ENCODE data around the gene RABAC1. TPM values are rescaled to one million over a fixed set of nuclear protein-coding genes. Genes with fewer than 3 reads are reported as not detected.
A peak's percentile ranks its signal among the peaks of the same experiment; 100 is the strongest.
"Not testable (repeated sequence)": the region's sequence is repeated elsewhere in the genome, so short reads cannot be mapped to it uniquely, and the experiment has no call there.

Gene RABAC1
- total RNA-seq, 1 experiment from 2014 or later, result 167 TPM

DNA sequence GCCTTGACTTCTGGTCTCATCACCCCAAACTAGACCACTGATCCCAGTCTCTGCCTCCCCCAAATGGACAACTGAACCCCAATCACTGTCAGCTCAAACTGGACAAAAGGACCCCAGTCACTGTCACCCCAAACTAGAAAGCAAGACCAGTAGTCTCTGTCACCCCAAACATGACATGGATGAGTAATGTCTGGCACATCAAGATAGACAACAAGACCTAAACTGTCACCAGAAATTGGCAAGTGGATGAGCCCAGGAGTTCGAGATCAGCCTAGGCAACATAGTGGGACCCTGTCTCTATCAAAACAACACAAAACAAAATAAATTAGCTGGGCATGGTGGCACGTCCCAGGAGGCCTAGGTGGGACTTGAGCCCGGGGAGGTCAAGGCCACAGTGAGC is 12.0 kb downstream of the RABAC1 start:
- DNase-seq (ENCODE audit: low spot score), result no peak

DNA sequence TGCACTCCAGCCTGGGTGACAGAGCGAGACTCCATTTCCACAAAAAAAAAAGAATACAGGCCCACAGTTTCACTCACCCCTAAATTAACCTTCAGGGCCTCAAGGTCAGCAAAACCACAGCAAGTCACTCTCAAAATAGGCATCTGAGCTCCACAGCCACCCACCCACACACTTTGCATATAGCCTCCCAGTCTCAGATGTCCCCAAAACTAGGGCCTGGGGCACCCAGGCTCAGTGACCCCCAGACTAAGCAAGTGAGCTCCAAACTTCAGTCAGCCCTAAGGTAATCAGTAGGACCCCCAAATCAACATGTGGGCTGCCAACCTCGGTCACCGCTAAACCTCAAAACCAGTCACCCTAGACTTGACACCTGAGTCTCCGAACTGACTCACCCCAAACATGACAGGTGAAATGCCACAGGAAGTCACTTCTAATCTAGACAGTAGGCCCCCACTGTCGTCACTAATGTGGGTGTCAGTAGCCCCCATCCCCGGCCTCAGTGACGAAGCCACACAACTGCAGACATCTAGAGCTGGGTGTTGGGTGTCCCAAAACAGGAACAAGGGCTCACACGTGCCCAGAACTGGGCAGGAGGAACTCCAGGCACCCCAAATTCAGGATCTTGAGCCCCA is 13.9 kb downstream of the RABAC1 start:
- DNase-seq (ENCODE audit: low spot score), result no peak

DNA sequence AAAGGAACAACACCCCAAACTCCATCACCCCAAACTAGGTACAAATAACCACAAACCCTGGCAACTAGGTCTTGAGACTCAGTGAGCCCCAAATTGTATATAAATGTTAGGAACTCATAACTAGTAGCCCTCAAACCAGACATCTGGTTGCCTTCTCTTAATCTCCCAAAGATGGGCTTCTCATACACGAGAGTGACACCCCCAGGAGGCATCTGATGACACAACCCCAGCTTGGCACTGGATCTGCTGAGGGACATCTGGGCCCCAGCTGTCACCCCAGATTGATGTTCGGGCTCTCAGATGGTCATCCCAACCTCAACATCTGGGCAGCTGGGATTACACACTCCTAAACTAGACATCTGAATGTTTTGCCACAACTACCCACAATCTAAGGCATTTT is 14.8 kb downstream of the RABAC1 start:
- no peak for DNase-seq (ENCODE audit: low spot score)

- DNase-seq (ENCODE audit: low spot score), result no peak
These were observed 17.5 kb downstream of the RABAC1 start for GRCh38 chr19:41941410-41942202.

- DNase-seq (ENCODE audit: low spot score), result no peak
These were observed 18.3 kb downstream of the RABAC1 start for GRCh38 chr19:41940731-41941409.

DNA sequence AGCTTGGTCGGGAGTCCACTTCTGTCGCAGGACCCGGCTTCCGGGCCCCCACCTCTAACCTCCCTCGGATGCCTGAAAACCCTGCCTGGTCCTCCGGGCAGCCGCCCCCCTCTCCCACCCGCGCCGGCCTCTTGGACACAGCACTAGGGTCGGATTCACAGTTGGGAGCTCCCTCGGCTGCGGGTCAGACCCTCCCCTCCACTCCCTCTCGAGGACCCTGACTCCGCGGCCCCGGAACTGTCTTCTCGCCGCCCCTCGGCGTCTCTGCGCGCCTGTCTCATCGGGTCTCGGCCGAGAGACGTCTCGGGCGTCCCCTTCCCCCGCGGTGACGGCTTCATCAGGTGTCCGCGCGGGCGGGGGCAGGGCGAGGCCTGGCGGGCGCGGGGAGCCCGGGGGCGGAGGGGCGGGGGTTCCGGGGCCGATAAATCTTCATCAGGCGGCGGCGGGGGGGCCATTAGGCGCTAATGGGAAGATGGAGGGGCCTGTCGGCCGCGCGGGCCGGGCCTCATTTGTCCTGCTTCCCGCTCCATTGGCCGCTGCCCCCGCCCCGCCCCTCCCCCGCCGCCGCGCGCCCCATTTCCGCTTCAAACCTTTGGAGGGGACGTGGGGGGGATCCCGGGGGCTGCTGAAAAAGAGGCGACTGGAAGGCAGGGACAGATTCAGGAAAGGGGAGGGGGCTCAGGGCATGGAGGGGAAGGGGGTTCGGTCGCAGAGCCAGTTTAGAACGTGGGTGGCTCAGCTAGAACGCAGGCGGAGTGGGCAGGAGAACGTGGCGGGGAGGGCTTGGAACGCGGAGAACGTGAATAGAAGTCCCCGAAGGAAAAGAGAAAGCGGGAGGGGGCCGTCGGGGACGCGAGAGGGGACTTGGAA is 19.0 kb downstream of the RABAC1 start:
- no peak for DNase-seq (ENCODE audit: low spot score)

GRCh38 chr19:41939209-41939608 is 19.9 kb downstream of the RABAC1 start:
- not testable (repeated sequence) for DNase-seq (ENCODE audit: low spot score)

- no peak for DNase-seq (ENCODE audit: low spot score)
These were observed 21.3 kb downstream of the RABAC1 start for GRCh38 chr19:41937525-41938468.

- no peak for DNase-seq (ENCODE audit: low spot score)
These were observed 22.2 kb downstream of the RABAC1 start for GRCh38 chr19:41936961-41937360.

GRCh38 chr19:41936416-41936850 is 22.7 kb downstream of the RABAC1 start:
- DNase-seq (ENCODE audit: low spot score), result no peak

GRCh38 chr19:41935760-41936415 is 23.2 kb downstream of the RABAC1 start:
- DNase-seq (ENCODE audit: low spot score), result no peak

GRCh38 chr19:41934849-41935374 is 24.2 kb downstream of the RABAC1 start:
- peak; percentile 32 for DNase-seq (ENCODE audit: low spot score)

DNA sequence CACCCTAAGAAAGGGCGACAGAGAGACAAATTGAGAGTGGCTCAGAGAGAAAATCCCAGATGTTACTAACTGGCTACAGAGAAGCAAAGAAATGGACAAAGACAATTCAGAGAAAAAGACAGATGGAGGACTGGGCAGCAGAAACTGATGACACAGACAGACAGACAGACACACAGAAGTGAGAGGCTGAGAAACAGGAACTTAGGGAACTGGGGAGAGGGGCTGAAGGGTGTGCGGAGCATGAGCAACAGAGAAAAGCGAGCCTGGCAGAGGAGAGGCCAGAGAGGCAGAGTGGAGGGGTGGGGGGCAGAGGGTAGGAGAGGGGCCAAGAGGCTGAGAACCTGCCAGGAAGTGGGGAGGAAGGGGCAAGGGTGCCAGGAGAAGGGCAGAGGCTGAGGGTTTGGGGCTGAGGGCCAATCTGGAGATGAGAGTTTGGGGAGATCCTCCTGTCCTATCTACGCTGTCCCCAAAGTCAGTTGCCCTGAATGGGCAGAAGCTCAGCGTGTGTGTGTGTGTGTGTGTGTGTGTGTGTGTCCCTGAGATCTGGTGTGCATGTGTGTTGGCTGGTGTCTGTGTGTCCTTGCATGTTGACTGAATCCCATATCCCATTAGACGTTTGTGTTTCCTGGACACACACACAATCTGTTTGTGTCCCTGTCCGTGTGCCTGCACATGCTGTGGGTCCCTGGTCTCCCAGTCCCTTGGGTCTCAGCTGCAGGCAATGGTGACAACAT is 25.3 kb downstream of the RABAC1 start:
- DNase-seq (ENCODE audit: low spot score), result no peak

DNA sequence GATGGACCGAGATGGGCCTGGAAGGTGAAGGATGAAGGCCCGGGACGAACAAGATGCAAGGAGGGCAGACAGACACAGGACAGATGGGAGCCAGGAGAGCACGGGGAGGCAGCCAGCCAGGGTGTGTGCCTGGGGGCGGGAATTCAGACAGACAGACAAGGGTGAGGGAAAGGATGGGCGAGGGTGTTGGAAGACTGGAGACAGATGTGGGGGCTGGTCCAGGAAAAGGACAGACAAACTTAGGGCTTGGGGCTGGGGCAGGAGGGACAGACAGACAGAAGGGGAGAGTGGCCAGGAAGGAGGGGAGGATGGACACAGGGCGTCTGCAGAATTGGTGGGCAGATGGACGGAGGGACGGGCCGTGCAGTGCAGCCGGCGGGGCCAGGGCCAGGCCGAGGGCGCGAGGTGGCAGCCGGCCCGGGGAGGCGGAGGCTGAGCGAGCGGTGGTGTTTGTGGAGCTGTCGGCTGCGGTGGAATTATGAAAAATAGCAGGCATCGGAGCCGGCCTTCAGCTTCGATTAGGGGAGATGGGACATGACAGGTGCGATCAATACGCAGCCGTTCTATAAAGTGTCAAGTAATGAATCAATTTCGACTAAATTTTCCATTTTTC is 26.3 kb downstream of the RABAC1 start:
- no peak for DNase-seq (ENCODE audit: low spot score)

DNA sequence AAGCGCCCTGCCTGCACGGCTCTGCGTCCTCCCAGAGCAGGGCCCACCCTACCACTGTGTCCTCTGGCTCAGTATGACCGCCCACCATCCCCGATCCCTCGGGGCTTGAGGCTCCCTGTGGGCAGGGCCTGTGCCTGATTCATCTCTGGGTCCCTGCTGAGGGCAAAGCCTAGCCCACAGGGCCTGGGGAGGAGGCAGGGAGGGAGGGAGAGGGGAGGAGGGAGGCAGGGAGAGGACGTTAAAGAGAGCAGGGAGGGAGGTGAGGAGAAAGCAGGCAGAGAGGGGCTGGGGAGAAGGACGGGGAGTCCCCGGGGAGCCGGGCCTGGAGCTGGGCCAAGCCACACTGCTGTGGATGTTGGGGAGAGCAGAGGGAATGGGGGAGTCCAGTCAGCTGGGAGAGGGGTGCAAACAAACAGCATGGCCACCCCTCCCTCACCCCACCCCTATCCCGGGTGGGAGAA is 26.8 kb downstream of the RABAC1 start:
- no peak for DNase-seq (ENCODE audit: low spot score)

DNA sequence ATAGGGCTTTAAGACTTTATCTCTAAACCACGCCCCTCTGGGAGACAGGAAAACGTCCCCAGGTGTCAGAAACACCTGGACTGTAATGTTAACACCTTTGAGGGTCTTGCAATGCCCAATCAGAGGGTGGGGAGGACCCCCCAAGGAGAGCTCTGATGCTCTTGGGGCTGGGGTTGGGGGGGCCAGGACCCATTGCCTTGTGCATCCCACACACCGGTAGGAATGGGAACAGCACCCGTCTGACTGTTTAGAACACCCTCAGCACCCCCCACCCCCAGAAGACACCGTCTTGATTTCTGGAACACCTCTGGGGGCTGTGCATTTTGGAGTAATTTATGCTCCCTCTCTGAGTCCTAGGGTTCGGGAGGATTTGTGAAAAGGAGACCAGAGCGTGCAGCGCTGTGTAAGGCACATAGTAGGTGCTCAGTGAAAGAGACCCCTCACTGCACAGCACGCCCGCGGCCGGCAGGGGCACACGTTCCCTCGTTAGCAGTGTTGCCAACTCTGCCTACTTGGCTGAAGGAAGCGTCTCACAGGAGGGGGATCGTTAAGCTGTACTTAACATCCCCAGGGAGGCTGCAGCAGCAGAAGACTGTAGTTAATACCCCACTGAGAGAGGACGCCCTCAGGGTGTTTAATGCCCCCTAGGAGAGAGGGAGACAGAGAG is 28.1 kb downstream of the RABAC1 start:
- DNase-seq (ENCODE audit: low spot score), result no peak

DNA sequence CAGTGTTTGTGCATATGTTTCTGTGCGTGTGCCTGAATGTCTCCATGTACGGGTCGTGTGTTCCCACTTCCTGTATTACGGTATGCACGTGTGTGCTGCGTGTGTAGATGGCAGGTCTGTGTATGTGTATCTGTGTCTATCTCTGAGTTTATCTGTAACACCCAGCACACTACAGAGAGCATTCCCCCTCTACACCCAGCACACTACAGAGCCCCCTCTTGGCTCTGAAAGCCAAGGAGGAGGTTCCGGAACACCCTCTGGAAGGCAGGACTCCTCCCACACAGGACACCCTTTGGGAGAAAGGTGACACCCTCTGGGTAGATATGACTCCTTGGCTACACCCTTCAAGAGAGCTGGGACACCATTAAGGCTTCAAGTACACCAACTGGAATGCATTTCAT is 28.8 kb downstream of the RABAC1 start:
- no peak for DNase-seq (ENCODE audit: low spot score)

DNA sequence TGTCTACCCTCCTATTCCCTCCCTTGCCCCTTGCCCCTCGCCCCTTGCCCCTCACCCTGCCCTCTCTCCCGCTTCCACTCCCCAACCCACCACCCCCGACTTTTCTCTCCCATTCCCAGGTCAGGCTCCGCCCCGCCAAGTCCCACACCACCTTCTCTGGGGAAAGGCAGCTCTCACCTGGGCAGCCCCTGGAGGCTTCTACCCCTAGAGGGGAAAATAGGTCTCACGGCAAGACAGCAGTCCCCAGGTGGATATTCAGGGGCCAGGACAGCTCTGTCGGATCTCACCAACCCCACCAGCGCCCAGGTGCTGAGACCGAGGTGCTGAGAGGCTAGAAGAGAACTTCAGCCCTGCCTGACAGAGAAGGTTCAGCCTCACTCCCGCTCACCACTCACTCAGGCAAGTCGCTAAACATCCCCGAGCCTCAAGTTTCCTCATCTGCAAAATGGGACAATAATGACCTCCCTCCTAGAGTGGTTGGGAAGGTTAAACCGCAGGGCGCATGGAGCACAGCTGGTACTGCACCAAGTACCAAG is 29.5 kb downstream of the RABAC1 start:
- DNase-seq (ENCODE audit: low spot score), result no peak

Measured in H4 (cell line).